Activated T-helper 1 cell treated with anti-CD3 and anti-CD28 coated beads, Interleukin-2, amount 50 U/mL, for 16 hours (primary cell): ENCODE measurements around the gene NACAD.

Experiments
- DNase-seq, 2 donors: peaks; one replicate each; pipeline ENCODE4 v3.0.0-alpha.2; 2020; ENCODE audit warnings: low read depth in 1 of 2, low spot score in 1 of 2

Gene NACAD

DNA sequence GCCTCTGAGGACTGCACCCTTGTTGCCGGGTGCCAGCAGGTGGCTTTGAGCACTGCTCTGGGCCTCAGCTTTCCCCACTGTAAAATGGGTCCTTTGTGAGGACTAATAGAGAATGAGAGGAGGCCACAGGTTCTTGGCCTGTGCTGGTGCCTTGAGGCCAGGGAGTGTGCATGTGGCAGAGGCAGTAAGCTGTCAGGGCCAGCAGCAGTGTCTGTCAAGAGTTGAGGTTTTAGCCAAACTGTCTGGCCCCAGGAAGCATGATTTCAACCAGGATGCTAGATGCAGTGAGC, 13.5 kb downstream of the NACAD start:
- DNase-seq: no peak

GRCh38 chr7:45074528-45075354, 14.0 kb downstream of the NACAD start:
- no peak for DNase-seq

GRCh38 chr7:45073786-45074527, 14.8 kb downstream of the NACAD start:
- DNase-seq: no peak

DNA sequence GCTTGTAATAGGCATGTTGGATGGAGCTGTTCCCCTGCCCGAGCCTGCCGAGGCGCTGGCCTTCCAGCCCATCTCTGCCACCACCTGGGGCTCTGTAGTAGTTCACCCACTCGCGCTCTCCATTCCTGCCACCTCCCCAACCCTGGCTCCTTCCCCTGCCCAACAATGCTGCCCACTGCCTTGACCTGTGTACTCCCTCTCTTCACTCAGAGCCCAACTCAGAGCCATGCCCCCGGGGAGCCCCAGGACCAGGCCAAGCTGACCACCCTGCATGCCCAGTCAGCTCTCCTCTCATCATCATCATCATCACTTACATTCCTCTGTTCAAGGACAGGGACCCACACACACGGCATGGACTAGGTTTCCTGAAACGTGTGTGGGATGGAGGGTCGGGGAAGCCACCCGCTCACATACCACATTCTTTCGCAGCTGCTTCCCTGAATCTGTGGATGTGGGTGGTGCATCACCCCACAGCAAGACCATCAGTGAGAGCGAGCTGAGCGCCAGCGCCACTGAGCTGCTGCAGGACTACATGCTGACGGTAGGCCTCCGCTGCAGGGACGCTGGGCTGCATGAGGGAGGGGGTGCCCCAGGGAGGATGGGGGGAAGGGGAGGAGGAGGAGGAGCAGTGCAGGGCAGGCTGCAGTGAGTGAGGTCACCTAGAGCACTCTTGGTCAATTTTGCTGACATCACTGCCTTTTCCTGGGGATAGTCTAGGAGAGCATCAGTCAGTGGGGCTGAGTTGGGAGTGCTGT, 15.6 kb downstream of the NACAD start:
- DNase-seq: no peak

DNA sequence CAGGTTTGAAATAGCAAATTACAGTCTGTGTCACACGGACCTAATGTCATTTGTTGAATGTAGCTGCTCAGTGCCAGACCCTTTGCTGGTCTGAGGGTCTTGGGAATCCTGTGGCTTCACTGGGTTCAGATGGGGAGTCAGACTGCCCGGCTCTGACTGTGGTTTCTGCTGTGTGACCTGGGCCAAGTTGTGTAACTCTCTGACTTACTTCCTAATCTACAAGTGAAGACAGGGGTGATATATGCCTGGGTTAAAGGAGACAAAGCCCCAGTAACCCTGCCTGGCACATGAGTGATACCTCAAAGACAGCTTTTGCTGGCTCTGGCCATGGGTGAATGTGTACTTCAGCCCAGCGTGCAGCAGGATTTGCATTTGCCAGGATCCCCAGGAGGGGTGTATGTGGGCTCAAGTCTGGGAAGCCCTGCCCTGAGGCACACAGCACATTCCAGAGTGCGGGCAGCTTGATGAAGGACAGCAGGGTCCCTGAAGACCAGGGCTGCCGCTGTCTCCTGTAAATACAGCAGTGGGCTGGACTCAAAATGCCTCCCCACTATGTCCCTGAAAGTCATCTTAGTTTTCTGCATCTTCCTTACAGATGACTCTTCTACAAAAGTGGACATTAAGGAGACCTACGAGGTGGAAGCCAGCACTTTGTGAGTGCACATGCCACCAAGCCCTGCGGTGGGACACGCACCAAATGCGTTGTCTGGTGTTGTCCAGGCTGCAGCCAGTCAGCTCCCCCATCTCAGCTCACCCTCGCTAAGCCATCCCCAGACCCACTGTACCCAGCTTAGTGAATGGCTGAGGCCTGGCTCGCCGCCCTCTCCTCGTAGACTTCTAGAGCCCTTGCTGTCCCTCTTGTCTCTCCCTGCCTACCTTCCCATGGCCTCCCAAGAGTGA, 16.4 kb downstream of the NACAD start:
- DNase-seq: no peak

- DNase-seq: no peak
Observed at GRCh38 chr7:45071528-45071927, 17.2 kb downstream of the NACAD start.

GRCh38 chr7:45070254-45070642, 18.5 kb downstream of the NACAD start:
- DNase-seq: no peak

GRCh38 chr7:45069444-45070253, 19.1 kb downstream of the NACAD start:
- DNase-seq: no peak

GRCh38 chr7:45068236-45069023, 20.3 kb downstream of the NACAD start:
- DNase-seq: no peak

DNA sequence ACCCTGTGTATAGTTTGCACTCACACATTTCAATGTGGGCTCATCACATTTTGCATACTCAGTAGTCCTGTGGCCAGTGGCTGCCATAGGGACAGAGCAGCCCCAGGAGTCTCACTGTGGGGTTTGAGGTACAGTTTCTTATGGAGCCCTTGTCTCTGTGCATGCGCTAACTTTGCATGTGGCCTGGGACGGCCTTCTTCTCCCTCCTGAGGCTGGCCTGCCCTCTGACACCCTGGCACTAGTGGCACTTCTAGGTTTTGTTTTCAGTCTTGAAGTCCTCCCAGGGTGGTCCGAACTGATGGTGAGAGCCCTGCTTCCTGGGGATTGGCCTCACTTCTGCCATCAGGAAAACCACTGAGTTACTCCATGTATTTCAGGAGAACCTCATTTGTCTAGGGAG, 21.2 kb downstream of the NACAD start:
- no peak for DNase-seq

- DNase-seq: no peak
Observed at GRCh38 chr7:45066409-45066808, 22.4 kb downstream of the NACAD start.

- no peak for DNase-seq
Observed at GRCh38 chr7:45065031-45065995, 23.5 kb downstream of the NACAD start.

DNA sequence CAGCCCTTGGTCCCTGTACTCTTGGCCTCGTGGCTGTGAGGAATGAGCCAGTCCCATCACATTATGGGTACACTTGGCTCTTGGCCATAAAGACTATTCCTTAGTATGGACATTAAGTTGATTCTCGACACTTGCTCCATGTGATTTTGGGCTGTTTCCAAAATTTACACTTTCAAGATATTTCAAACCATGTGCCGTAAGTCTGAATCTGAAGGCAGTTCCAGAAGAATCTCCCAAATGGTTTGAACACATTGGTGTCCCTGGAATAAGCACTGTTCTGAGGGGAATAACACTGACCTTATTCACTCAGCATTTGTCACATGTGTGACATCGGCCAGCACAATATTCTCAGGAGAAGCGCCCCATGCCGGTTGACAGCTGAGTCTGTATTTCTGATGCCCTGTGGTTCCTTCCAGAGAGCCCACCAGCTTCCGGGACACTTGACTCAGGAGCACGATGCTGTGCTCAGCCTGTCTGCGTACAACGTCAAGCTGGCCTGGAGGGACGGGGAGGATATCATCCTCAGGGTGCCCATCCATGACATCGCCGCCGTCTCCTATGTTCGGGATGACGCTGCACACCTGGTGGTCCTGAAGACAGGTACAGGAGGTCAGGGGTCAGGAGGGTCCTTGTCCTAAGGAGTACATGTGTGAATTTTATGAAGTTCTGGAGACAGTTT, 24.6 kb downstream of the NACAD start:
- no peak for DNase-seq

- no peak for DNase-seq
Observed at GRCh38 chr7:45061806-45062425, 26.9 kb downstream of the NACAD start.

DNA sequence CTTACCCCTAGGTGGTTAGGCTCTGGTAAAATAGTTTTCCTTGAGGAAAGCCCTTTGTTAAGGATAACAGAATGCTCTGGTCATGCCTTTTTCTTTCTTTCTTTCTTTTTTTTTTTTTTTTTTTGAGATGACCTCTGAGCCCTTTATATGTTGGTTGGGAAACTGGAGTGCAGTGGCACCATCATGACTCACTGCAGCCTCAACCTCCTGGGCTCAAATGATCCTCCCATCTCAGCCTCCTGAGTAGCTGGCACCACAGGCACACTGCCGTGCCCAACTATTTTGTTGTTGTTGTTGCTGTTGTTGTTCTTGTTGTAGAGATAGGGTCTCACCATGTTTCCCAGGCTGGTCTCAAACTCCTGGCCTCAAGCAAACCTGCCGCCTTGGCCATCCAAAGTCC, 27.4 kb downstream of the NACAD start:
- DNase-seq: no peak

- no peak for DNase-seq
Observed at GRCh38 chr7:45060295-45060694, 28.5 kb downstream of the NACAD start.

GRCh38 chr7:45057878-45058277, 30.9 kb downstream of the NACAD start:
- DNase-seq: no peak
